Upper lobe of right lung (tissue), 1 donor: Measurements from ENCODE around the gene PCSK5. TPM values are rescaled to one million over a fixed set of nuclear protein-coding genes. Genes with fewer than 3 reads are reported as not detected.

Experiments
- ATAC-seq: fragments of 200-7000 bp; cut with Tn5 transposase; one replicate; pipeline ENCODE4 v1.9.1; 2020; ENCODE audit warnings: mild to moderate bottlenecking, moderate library complexity
- DNase-seq: peaks from one replicate; pipeline ENCODE4 v3.0.0-alpha.2; 2020
- H3K27ac ChIP-seq: fragments of 200-600 bp; one replicate; pipeline ENCODE4 v1.8.0; 2022
- H3K27me3 ChIP-seq: fragments of 200-600 bp; one replicate; pipeline ENCODE4 v1.8.0; 2022; ENCODE audit warnings: mild to moderate bottlenecking
- H3K36me3 ChIP-seq: fragments of 200-600 bp; one replicate; pipeline ENCODE4 v1.8.0; 2022
- H3K4me1 ChIP-seq: fragments of 200-600 bp; one replicate; pipeline ENCODE4 v1.8.0; 2022
- H3K4me3 ChIP-seq: fragments of 200-600 bp; one replicate; pipeline ENCODE4 v1.8.0; 2022; ENCODE audit warnings: mild to moderate bottlenecking
- H3K9me3 ChIP-seq: fragments of 200-600 bp; one replicate; pipeline ENCODE4 v1.8.0; 2022
- CTCF ChIP-seq: fragments of 200-600 bp; IDR thresholded peaks from one replicate; pipeline ENCODE4 v1.8.0; 2022; ENCODE audit warnings: antibody characterized with exemption
- intact Hi-C: fragments of 100-400 bp; cut with DNase I; formaldehyde crosslinking; loops from one replicate; pipeline ENCODE4 v1.11.0; 2022
- total RNA-seq: library from RNA; stranded (reverse); fragmentation: NEBNext Ultra II Directional; extraction: Animal tissue kit (Norgen Biotek cat#: 25700); gene quantifications from one replicate; pipeline ENCODE4 v1.2.1, GENCODE V29; 2021
- donor health status: DM: no; HTN: yes; CAD: no; lungs with severe emphysema.

PCSK5 gene
- total RNA-seq, 1 donor from 2014 or later = 18.1 TPM

- no peaks in the 10 kb centered on the region for H3K27me3 ChIP-seq
- no peaks in the 10 kb centered on the region for H3K4me1 ChIP-seq
- H3K27ac ChIP-seq = no peak overlapping the region
- TF ChIP-seq CTCF = no peak
- intact Hi-C loops = no loop called here
- H3K9me3 ChIP-seq = no peaks in the 10 kb centered on the region
- H3K4me3 ChIP-seq = no peak overlapping the region
- no peak for DNase-seq
- ATAC-seq = no peak
- H3K36me3 ChIP-seq = no peaks in the 10 kb centered on the region
Observed at GRCh38 chr9:76401580-76402354, 511.3 kb downstream of the PCSK5 start.

- ATAC-seq = peak; percentile 84
Observed at GRCh38 chr9:76403352-76403751, 512.9 kb downstream of the PCSK5 start.

GRCh38 chr9:76404401-76404800 lies 513.9 kb downstream of the PCSK5 start:
- H3K27ac ChIP-seq = no peak overlapping the region
- intact Hi-C loops = no loop called here
- DNase-seq = no peak
- no peak for ATAC-seq
- no peak overlapping the region for H3K4me3 ChIP-seq
- H3K9me3 ChIP-seq = no peaks in the 10 kb centered on the region
- no peaks in the 10 kb centered on the region for H3K4me1 ChIP-seq
- TF ChIP-seq CTCF = no peak
- no peaks in the 10 kb centered on the region for H3K27me3 ChIP-seq
- no peaks in the 10 kb centered on the region for H3K36me3 ChIP-seq

More at GRCh38 chr9:76403352-76403751, 512.9 kb downstream of the PCSK5 start:
- no peak for DNase-seq
- intact Hi-C loops = no loop called here
- no peaks in the 10 kb centered on the region for H3K27me3 ChIP-seq
- H3K4me1 ChIP-seq = no peaks in the 10 kb centered on the region
- no peaks in the 10 kb centered on the region for H3K36me3 ChIP-seq
- H3K9me3 ChIP-seq = no peaks in the 10 kb centered on the region
- peak; percentile 65 for TF ChIP-seq CTCF
- peak overlapping the region; percentile 24 for H3K4me3 ChIP-seq
- peak overlapping the region; percentile 24 for H3K27ac ChIP-seq

- no peak overlapping the region for H3K27ac ChIP-seq
- intact Hi-C loops = no loop called here
- no peaks in the 10 kb centered on the region for H3K27me3 ChIP-seq
- no peak for DNase-seq
- no peak for ATAC-seq
- no peaks in the 10 kb centered on the region for H3K9me3 ChIP-seq
- H3K4me3 ChIP-seq = no peak overlapping the region
- no peaks in the 10 kb centered on the region for H3K36me3 ChIP-seq
- no peak for TF ChIP-seq CTCF
- H3K4me1 ChIP-seq = no peaks in the 10 kb centered on the region
Observed at GRCh38 chr9:76405340-76405739, 514.9 kb downstream of the PCSK5 start.

GRCh38 chr9:76405868-76406267 lies 515.4 kb downstream of the PCSK5 start:
- H3K27ac ChIP-seq = no peak overlapping the region
- no peaks in the 10 kb centered on the region for H3K4me1 ChIP-seq
- no peaks in the 10 kb centered on the region for H3K9me3 ChIP-seq
- H3K4me3 ChIP-seq = no peak overlapping the region
- no peak for DNase-seq
- ATAC-seq = no peak
- no peaks in the 10 kb centered on the region for H3K27me3 ChIP-seq
- no peaks in the 10 kb centered on the region for H3K36me3 ChIP-seq
- TF ChIP-seq CTCF = no peak
- intact Hi-C loops = no loop called here
